ENCODE data around the gene HECW1. TPM values are rescaled to one million over a fixed set of nuclear protein-coding genes. Genes with fewer than 3 reads are reported as not detected.
"Not testable (repeated sequence)": the region's sequence is repeated elsewhere in the genome, so short reads cannot be mapped to it uniquely, and the experiment has no call there.

The HECW1 gene
- under 0.01 TPM for total RNA-seq

- no peaks in the 10 kb centered on the region for H3K4me1 ChIP-seq (ENCODE audit: insufficient read depth, low read length)
- peaks cover 74% of the 10 kb centered on the region for H3K27me3 ChIP-seq (ENCODE audit: insufficient read depth, low read length)
- no peaks in the 10 kb centered on the region for H3K9me3 ChIP-seq (ENCODE audit: low read depth, low read length)
- no peak within 1 kb of the TSS for H3K4me3 ChIP-seq (ENCODE audit: low read length)
Measured at GRCh38 chr7:43112459-43112940, at the start of gene HECW1. Gene HECW1 (plus strand): TSS chr7:43112647. CDS start chr7:43243906, 131,259 bp downstream.

DNA sequence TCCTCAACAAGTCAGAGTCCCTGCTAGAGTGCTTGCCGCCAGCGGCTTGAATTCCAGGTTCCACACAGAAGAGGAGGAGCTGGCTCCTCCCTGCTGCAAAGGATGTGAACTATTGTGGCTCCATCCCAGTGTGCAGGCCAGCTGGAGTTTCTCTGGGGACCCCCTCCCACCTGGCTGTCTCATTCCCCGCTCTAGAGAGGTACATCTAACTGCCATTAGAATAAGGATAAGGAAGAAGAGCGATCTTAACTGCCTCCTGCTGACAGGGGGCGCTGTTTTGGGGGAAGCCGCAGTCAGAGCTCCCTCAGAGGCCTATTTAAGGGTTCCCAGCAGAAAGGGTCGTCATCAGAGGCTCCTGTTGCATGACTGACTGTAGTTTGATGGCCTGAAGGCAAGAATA, 40.8 kb upstream of the HECW1 start:
- no peak overlapping the region for H3K4me3 ChIP-seq (ENCODE audit: low read length)
- H3K4me1 ChIP-seq (ENCODE audit: insufficient read depth, low read length): peaks cover 3% of the 10 kb centered on the region
- H3K9me3 ChIP-seq (ENCODE audit: low read depth, low read length): no peaks in the 10 kb centered on the region
- H3K27me3 ChIP-seq (ENCODE audit: insufficient read depth, low read length): no peaks in the 10 kb centered on the region

DNA sequence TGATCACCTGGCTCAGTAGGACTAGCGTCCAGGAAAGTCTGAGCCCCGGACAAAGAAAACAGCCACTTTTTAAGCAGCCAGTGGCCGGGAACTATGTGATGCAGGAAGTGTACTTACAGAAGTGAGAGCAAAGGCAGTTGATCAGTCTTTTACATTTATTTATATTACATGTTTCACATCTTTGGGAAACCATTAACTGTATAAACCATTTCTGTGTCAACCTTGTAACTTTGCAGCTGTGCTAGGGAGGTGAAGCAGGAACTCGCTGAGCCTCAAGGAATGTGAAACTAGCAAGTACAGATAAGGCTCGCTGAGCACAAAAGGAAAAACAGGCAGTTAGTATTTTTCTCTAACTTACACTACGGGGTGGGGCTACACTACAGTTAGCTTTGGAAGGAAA, 39.9 kb upstream of the HECW1 start:
- Histone ChIP-seq H3K4me3 (ENCODE audit: low read length) (no peak overlapping the region), H3K9me3 (ENCODE audit: low read depth, low read length) (no peaks in the 10 kb centered on the region), H3K27me3 (ENCODE audit: insufficient read depth, low read length) (no peaks in the 10 kb centered on the region), H3K4me1 (ENCODE audit: insufficient read depth, low read length) (peaks cover 3% of the 10 kb centered on the region)

GRCh38 chr7:43073811-43074210, 38.6 kb upstream of the HECW1 start:
- H3K4me1 ChIP-seq (ENCODE audit: insufficient read depth, low read length); H3K9me3 ChIP-seq (ENCODE audit: low read depth, low read length); H3K4me3 ChIP-seq (ENCODE audit: low read length); H3K27me3 ChIP-seq (ENCODE audit: insufficient read depth, low read length): not testable (repeated sequence)

- Histone ChIP-seq H3K9me3 (ENCODE audit: low read depth, low read length) (no peaks in the 10 kb centered on the region), H3K4me1 (ENCODE audit: insufficient read depth, low read length) (peaks cover 3% of the 10 kb centered on the region), H3K4me3 (ENCODE audit: low read length) (no peak overlapping the region), H3K27me3 (ENCODE audit: insufficient read depth, low read length) (no peaks in the 10 kb centered on the region)
Measured at GRCh38 chr7:43076189-43076605, 36.2 kb upstream of the HECW1 start.

- Histone ChIP-seq H3K9me3 (ENCODE audit: low read depth, low read length) (no peaks in the 10 kb centered on the region), H3K4me3 (ENCODE audit: low read length) (no peak overlapping the region), H3K27me3 (ENCODE audit: insufficient read depth, low read length) (no peaks in the 10 kb centered on the region), H3K4me1 (ENCODE audit: insufficient read depth, low read length) (peaks cover 3% of the 10 kb centered on the region)
Measured at GRCh38 chr7:43076606-43077005, 35.8 kb upstream of the HECW1 start.

DNA sequence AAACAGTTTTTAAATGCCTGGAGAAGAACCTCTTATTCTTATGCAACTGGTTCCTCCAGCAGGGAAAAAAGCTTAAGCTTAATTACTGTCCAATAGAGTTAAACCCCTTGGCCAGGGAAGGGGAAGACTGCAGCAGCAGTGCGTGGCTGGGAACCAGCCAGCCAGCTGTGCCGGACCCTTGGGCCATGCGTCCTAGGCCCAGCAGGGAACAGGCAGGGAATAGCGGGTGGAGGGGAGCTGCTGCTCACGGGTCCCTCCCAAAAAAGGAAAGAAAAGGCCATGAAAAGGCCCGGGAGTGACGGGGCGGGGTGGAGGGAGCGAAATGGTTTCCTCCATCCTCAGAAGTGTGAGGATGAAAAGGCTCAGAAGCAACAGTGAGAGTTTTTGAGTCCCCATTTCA, 35.2 kb upstream of the HECW1 start:
- Histone ChIP-seq H3K9me3 (ENCODE audit: low read depth, low read length) (no peaks in the 10 kb centered on the region), H3K27me3 (ENCODE audit: insufficient read depth, low read length) (no peaks in the 10 kb centered on the region), H3K4me3 (ENCODE audit: low read length) (no peak overlapping the region), H3K4me1 (ENCODE audit: insufficient read depth, low read length) (peaks cover 3% of the 10 kb centered on the region)

DNA sequence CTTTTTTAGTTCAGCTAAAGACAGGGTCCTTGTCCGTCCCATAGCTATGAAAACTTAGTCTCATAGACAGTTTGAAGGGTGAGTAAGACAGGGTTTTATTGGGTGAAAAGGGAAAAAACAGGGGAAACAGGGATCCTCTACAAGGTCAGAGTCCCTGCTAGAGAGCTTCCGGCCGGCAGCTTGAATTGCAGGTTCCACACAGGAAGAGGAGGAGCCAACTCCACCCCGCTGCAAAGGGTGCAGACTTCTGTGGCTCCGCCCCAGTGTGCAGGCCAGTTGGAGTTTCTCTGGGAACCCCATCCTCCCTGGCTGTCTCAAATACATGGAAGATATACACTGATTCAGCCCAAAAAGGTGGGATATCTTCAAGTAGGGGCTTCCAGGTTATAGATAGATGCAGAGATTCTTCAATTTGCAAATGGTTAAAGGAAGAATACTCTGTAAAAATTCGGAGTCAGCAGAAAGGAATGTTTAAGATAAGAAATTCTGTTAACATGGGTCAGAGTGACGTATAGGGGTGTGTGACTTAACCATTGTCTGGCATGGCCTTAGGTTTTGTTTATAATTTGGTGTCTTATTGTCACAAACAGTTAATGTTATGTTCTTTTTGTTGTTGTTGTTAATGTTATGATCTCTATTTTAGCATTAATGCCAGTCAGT, 34.6 kb upstream of the HECW1 start:
- Histone ChIP-seq H3K9me3 (ENCODE audit: low read depth, low read length) (no peaks in the 10 kb centered on the region), H3K27me3 (ENCODE audit: insufficient read depth, low read length) (no peaks in the 10 kb centered on the region), H3K4me1 (ENCODE audit: insufficient read depth, low read length) (peaks cover 3% of the 10 kb centered on the region), H3K4me3 (ENCODE audit: low read length) (no peak overlapping the region)

GRCh38 chr7:43078794-43079193, 33.7 kb upstream of the HECW1 start:
- H3K9me3 ChIP-seq (ENCODE audit: low read depth, low read length): no peaks in the 10 kb centered on the region
- no peaks in the 10 kb centered on the region for H3K27me3 ChIP-seq (ENCODE audit: insufficient read depth, low read length)
- no peaks in the 10 kb centered on the region for H3K4me1 ChIP-seq (ENCODE audit: insufficient read depth, low read length)
- no peak overlapping the region for H3K4me3 ChIP-seq (ENCODE audit: low read length)

DNA sequence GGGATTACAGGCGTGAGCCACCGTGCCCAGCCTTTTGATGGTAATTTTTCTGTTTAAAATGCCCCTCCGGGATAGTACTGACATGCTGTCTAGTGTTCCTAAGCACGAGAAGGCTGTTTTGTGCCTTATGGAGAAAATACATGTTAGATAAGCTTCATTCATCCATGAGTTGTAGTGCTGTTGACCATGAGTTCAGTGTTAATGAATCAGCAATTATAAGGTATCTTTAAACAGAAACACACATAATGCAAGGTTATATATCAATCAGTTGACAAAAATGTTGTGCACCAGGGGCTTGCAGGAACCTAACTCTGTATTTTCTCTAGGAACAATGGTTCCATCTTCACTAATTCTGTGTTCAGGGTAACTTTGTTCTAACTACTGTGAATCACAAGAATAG, 30.8 kb upstream of the HECW1 start:
- H3K4me1 ChIP-seq (ENCODE audit: insufficient read depth, low read length): no peaks in the 10 kb centered on the region
- H3K9me3 ChIP-seq (ENCODE audit: low read depth, low read length): no peaks in the 10 kb centered on the region
- no peak overlapping the region for H3K4me3 ChIP-seq (ENCODE audit: low read length)
- H3K27me3 ChIP-seq (ENCODE audit: insufficient read depth, low read length): no peaks in the 10 kb centered on the region

GRCh38 chr7:43083106-43083505, 29.3 kb upstream of the HECW1 start:
- H3K4me1 ChIP-seq (ENCODE audit: insufficient read depth, low read length): no peaks in the 10 kb centered on the region
- no peak overlapping the region for H3K4me3 ChIP-seq (ENCODE audit: low read length)
- H3K27me3 ChIP-seq (ENCODE audit: insufficient read depth, low read length): no peaks in the 10 kb centered on the region
- no peaks in the 10 kb centered on the region for H3K9me3 ChIP-seq (ENCODE audit: low read depth, low read length)

GRCh38 chr7:43085017-43085416, 27.4 kb upstream of the HECW1 start:
- no peaks in the 10 kb centered on the region for H3K4me1 ChIP-seq (ENCODE audit: insufficient read depth, low read length)
- no peak overlapping the region for H3K4me3 ChIP-seq (ENCODE audit: low read length)
- no peaks in the 10 kb centered on the region for H3K27me3 ChIP-seq (ENCODE audit: insufficient read depth, low read length)
- no peaks in the 10 kb centered on the region for H3K9me3 ChIP-seq (ENCODE audit: low read depth, low read length)

GRCh38 chr7:43085992-43086391, 26.5 kb upstream of the HECW1 start:
- Histone ChIP-seq H3K4me1 (ENCODE audit: insufficient read depth, low read length) (no peaks in the 10 kb centered on the region), H3K27me3 (ENCODE audit: insufficient read depth, low read length) (no peaks in the 10 kb centered on the region), H3K9me3 (ENCODE audit: low read depth, low read length) (no peaks in the 10 kb centered on the region), H3K4me3 (ENCODE audit: low read length) (no peak overlapping the region)

- Histone ChIP-seq H3K4me3 (ENCODE audit: low read length) (no peak overlapping the region), H3K4me1 (ENCODE audit: insufficient read depth, low read length) (no peaks in the 10 kb centered on the region), H3K9me3 (ENCODE audit: low read depth, low read length) (no peaks in the 10 kb centered on the region), H3K27me3 (ENCODE audit: insufficient read depth, low read length) (peaks cover 7% of the 10 kb centered on the region)
Measured at GRCh38 chr7:43092819-43093218, 19.6 kb upstream of the HECW1 start.

GRCh38 chr7:43096875-43097274, 15.6 kb upstream of the HECW1 start:
- Histone ChIP-seq H3K9me3 (ENCODE audit: low read depth, low read length) (no peaks in the 10 kb centered on the region), H3K4me3 (ENCODE audit: low read length) (no peak overlapping the region), H3K4me1 (ENCODE audit: insufficient read depth, low read length) (no peaks in the 10 kb centered on the region), H3K27me3 (ENCODE audit: insufficient read depth, low read length) (peaks cover 11% of the 10 kb centered on the region)

GRCh38 chr7:43099750-43100149, 12.7 kb upstream of the HECW1 start:
- Histone ChIP-seq H3K9me3 (ENCODE audit: low read depth, low read length) (no peaks in the 10 kb centered on the region), H3K27me3 (ENCODE audit: insufficient read depth, low read length) (peaks cover 7% of the 10 kb centered on the region), H3K4me1 (ENCODE audit: insufficient read depth, low read length) (no peaks in the 10 kb centered on the region), H3K4me3 (ENCODE audit: low read length) (no peak overlapping the region)
